ENCODE results near the gene FAH. TPM values are rescaled to one million over a fixed set of nuclear protein-coding genes. Genes with fewer than 3 reads are reported as not detected.
"Not testable (repeated sequence)": the region's sequence is repeated elsewhere in the genome, so short reads cannot be mapped to it uniquely, and the experiment has no call there.

Gene FAH
- polyA plus RNA-seq, 1 donor: 16.9 TPM

GRCh38 chr15:80152180-80152895, 461 bp upstream of the FAH start:
- DNase-seq: peak; percentile 88

- no peak for DNase-seq
Measured at GRCh38 chr15:80153900-80154299, 1.1 kb downstream of the FAH start.

DNA sequence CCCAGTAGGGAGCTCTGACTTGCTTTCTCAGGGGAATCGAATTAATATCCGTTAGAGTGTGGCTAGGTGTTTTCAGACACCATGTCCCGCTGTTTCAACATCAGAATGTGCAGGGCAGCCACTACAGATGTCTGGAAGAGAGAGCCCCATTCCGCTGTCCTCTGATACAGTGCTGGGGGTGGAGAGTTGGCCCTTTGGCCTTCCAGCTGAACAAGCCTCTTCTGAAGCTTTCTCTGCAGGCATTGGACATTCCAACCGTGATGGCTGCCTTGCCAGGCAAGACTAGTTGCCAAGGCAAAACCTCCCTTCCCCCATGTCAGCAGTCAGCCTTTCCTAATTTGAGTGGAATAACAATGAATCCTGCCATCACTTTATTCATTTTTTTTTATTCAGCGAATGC, 1.5 kb downstream of the FAH start:
- DNase-seq: no peak

DNA sequence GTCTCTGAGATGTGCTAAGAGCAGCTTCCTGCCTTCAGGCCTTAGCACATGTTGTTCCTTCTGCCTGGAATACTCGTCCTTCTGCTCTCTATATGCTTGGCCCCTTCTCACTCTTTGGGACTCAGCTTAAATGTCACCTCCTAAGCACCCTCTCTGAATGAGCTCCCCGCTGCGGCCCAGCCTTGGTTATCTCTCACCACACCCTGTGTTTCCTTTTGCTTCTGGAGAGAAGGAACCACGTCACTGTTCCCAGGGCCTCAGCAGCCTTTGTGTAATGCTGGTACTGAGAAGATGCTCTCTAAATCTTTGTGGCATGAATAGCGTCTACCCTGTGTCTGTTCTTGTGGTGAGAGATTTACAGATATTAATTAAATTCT, 2.2 kb downstream of the FAH start:
- DNase-seq: no peak

DNA sequence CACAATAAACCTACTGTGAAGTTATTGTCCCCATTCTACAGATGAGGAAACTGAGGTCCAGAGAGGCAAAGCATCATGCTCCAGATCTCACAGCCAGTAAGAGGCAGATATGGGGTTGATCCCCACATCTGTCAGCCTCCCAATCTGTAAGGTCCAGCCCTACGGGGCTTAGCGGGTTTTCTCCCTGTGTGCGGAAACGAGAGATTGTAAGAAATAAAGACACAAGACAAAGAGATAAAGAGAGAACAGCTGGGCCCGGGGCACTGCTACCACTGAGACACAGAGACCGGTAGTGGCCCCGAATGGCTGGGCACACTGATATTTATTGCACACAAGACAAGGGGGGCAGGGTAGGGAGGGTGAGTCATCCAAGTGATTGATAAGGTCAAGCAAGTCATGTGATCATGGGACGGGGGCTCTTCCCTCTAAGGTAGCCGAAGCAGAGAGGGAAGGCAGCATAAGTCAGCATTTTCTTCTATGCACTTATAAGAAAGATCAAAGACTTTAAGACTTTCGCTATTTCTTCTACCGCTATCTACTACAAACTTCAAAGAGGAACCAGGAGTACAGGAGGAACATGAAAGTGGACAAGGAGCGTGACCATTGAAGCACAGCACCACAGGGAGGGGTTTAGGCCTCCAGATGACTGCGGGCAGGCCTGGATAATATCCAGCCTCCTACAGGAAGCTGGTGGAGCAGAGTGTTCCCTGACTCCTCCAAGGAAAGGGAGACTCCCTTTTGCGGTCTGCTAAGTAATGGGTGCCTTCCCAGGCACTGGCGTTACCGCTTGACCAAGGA, 2.8 kb downstream of the FAH start:
- not testable (repeated sequence) for DNase-seq

DNA sequence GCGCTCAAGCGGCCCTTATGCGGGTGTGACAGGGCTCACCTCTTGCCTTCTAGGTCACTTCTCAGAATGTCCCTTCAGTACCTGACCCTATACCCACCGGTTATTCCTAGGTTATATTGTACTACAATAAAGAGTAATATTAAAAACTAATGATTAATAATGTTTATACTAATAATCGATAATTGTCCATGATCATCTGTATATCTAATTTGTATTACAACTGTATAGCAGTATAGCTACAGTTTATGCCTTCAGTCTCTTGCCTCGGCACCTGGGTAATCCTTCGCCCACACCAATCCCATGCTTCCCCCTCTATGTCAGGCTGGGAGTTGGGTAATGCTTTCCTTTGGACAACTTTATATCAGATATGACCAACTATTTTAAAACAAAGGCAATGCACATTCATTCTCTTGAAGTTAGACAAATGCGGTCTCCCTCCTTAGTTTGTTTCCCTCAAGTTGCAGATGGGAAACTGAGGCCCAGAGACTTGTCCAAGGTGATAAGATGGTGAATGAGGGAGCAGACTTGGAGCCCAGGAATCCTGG, 3.4 kb downstream of the FAH start:
- DNase-seq: no peak

GRCh38 chr15:80157215-80157614, 4.4 kb downstream of the FAH start:
- no peak for DNase-seq

DNA sequence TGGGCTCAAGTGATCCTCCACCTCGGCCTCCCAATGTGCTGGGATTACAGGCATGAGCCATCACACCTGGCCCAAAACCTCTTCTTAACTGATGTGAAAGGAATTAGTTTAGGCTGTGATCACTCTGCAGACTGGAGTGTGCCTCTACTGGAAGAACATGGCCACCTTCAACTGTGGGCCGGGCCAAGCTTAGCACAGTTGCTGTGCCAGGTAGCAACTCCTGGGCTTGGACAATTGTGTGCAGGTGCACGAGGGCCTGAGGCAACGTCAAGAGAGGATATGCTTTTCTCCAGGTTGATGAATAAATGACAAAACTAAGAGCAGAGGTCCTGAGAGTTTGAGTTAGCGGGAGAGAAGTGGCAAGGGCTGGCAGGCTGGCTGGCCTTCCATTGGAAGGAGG, 6.5 kb downstream of the FAH start:
- no peak for DNase-seq

- no peak for DNase-seq
Measured at GRCh38 chr15:80159811-80160569, 7.2 kb downstream of the FAH start.

GRCh38 chr15:80160570-80161156, 7.9 kb downstream of the FAH start:
- DNase-seq: peak; percentile 27

DNA sequence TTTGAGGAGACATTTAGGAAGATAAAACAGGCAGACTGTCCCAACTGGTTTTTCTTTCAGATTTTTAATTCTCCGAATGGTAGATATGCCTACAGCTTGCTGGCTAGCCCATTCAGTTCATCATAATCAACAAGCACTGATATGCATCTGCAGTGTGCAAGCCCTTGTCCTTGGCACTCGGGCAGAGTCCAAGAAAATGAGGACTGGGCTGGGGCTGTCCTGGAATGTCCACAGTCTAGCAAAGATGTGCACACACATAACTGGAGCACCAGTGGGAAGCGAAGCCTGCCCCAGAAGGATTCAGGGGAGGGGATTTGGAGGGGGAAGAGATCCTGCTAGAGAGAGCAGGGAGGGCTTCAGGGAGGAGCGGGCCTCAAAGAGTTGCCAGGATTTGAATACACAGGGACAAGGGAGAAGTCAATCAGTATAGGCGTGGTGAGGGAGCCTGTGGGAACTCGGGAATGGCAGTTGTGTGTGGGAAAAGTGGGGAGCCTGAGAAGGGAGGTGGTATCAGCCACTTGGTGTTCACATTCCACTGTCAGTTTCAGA, 8.7 kb downstream of the FAH start:
- DNase-seq: no peak

DNA sequence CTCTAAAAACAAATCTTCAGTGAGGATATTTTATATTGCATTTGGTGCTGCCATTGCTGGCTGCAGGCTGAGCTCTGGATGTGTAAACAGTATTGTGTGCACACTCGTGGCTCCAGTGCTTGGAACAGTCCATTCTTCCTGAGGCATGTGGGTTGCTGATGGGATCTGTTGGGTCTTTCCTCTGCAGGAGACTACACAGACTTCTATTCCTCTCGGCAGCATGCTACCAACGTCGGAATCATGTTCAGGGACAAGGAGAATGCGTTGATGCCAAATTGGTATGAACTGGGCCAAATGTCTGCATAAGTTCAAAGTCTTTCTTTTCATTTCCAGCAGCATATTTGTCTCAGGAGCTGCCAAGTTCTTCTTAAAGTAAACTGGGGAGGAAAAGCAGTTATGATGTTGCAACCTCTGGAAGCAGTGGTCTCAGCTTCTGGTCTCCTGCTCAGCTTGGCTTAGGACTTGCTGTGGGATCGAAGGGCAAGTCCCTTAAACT, 9.3 kb downstream of the FAH start:
- no peak for DNase-seq

DNA sequence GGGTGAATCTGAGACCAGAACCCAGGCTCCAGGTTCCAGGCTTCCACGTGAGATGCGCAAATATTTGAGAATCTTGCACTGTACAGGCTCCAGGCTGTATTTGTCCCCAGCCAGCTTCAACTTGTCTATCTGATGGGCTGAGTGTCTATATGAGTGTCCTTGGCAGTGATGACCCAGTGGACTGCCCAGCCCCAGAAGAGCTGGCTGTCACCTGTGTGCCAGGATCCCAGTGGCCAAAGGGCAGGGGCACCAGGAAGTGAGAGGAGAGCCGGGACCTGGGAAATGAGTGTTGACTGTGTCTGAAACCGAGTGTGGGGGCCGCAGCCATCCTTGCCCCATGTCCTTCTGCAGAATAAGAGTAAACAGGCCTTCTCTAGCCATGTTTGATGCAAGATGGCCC, 10.4 kb downstream of the FAH start:
- DNase-seq: no peak

DNA sequence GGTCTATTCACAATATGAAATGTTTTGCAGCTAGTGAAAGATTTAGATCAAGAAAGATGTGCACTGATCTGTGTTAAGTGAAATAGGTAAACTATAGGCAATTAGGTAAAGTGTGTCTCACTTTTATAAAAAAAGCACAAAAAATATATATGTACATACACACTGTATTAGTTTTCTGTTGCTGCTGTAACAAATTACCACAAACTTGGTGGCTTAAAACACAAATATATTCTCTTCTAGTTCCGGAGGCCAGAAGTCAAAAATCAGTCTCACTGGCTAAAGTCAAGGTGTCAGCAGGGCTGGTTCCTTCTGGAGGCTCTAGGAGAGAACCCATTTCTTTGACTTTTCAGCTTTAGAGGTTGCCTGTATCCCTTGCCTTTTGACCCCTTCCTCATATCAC, 11.1 kb downstream of the FAH start:
- DNase-seq: no peak

- no peak for DNase-seq
Measured at GRCh38 chr15:80167936-80168335, 15.1 kb downstream of the FAH start.

DNA sequence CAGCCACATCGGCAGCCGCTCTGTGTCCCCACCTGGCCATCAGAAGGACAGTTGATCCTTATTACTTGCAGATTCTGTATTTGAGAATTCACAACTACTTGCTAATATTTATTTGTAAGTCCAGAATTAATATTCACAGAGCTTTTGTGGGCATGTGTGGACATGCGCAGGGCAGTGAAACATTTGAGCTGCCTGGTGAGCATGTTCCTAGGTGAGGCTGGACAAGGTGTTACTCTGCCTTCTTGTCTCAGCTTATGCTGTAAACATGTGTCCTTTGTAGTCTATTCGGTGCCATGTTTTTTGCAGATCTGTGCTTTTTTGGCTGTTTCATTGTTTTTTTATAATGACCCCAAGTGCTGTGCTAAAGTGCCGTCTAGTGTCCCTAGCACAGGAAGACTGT, 15.6 kb downstream of the FAH start:
- no peak for DNase-seq

- DNase-seq: no peak
Measured at GRCh38 chr15:80169768-80170357, 17.1 kb downstream of the FAH start.

- DNase-seq: no peak
Measured at GRCh38 chr15:80170596-80170995, 17.8 kb downstream of the FAH start.

GRCh38 chr15:80171787-80172186, 19.0 kb downstream of the FAH start:
- no peak for DNase-seq

GRCh38 chr15:80172401-80172800, 19.6 kb downstream of the FAH start:
- DNase-seq: no peak

GRCh38 chr15:80173022-80173759, 20.4 kb downstream of the FAH start:
- DNase-seq: peak; percentile 37
